CD8-positive, alpha-beta memory T cell (primary cell): ENCODE data around the gene LSAMP. TPM values are rescaled to one million over a fixed set of nuclear protein-coding genes. Genes with fewer than 3 reads are reported as not detected.
"Not testable (repeated sequence)": the region's sequence is repeated elsewhere in the genome, so short reads cannot be mapped to it uniquely, and the experiment has no call there.

Experiments used
- CTCF ChIA-PET: fragments of 350-600 bp; sonication (Branson Sonifier 250); formaldehyde crosslinking; loops from one replicate; lab custom pipeline; 2021; ENCODE audit warnings: antibody characterized with exemption; lab: Charles Lee
- POLR2A ChIA-PET: fragments of 350-600 bp; sonication (Branson Sonifier 250); formaldehyde crosslinking; loops from one replicate; lab custom pipeline; 2021; ENCODE audit warnings: antibody characterized with exemption; lab: Charles Lee
- DNase-seq, 5 donors: peaks; one replicate each; pipeline versions ENCODE4 v3.0.0 to v3.0.0-alpha.2; 2020 to 2022; ENCODE audit warnings: mixed read lengths in 1 of 5
- H3K27ac ChIP-seq: one replicate; pipeline ENCODE4 v1.7.0; 2013; ENCODE audit warnings: low read depth, mild to moderate bottlenecking, low read length, moderate library complexity
- H3K27me3 ChIP-seq: 2 replicates; pipeline ENCODE4 v1.7.0; 2013; ENCODE audit warnings: low read length, mild to moderate bottlenecking; ENCODE audit not compliant: insufficient read depth, poor library complexity, severe bottlenecking
- H3K36me3 ChIP-seq: 2 replicates; pipeline ENCODE4 v1.7.0; 2013; ENCODE audit warnings: mild to moderate bottlenecking, low read length, moderate library complexity; ENCODE audit not compliant: insufficient read depth
- H3K4me1 ChIP-seq: 2 replicates; pipeline ENCODE4 v1.7.0; 2013; ENCODE audit warnings: mild to moderate bottlenecking, low read length, moderate library complexity; ENCODE audit not compliant: insufficient read depth
- H3K4me3 ChIP-seq: 2 replicates; pipeline ENCODE4 v1.7.0; 2013; ENCODE audit warnings: mild to moderate bottlenecking, low read length
- H3K9me3 ChIP-seq: 2 replicates; pipeline ENCODE4 v1.7.0; 2013; ENCODE audit warnings: mild to moderate bottlenecking, low read length
- H3K27ac Mint-ChIP-seq, 8 donors: one replicate each; pipeline ENCODE4 v1.8.0; 2020 to 2021; ENCODE audit warnings: mixed read lengths in 8 of 8, mild to moderate bottlenecking in 6 of 8, inconsistent platforms in 3 of 8, moderate library complexity in 3 of 8
- H3K27me3 Mint-ChIP-seq, 2 donors: one replicate each; pipeline ENCODE4 v1.8.0; 2020 to 2021; ENCODE audit warnings: mixed read lengths in 2 of 2, mild to moderate bottlenecking in 1 of 2, moderate library complexity in 1 of 2
- H3K36me3 Mint-ChIP-seq, 3 donors: one replicate each; pipeline ENCODE4 v1.8.0; 2020 to 2021; ENCODE audit warnings: mixed read lengths in 3 of 3, inconsistent platforms in 1 of 3, mild to moderate bottlenecking in 1 of 3
- H3K4me1 Mint-ChIP-seq, 3 donors: one replicate each; pipeline ENCODE4 v1.8.0; 2020 to 2021; ENCODE audit warnings: mixed read lengths in 3 of 3, inconsistent platforms in 1 of 3, mild to moderate bottlenecking in 1 of 3
- H3K4me3 Mint-ChIP-seq, 7 donors: one replicate each; pipeline ENCODE4 v1.8.0; 2020 to 2021; ENCODE audit warnings: mixed read lengths in 7 of 7, mild to moderate bottlenecking in 6 of 7, moderate library complexity in 4 of 7, inconsistent platforms in 2 of 7
- H3K9me3 Mint-ChIP-seq, 5 donors: one replicate each; pipeline ENCODE4 v1.8.0; 2020 to 2022; ENCODE audit warnings: mixed read lengths in 5 of 5, mild to moderate bottlenecking in 3 of 5, moderate library complexity in 2 of 5, inconsistent platforms in 1 of 5
- polyA plus RNA-seq: library from polyadenylated mRNA; unstranded; fragments of 300-500 nt; fragmentation: Illumina TruSeq; gene quantifications from one replicate; pipeline ENCODE4 v1.2.3, GENCODE V29; 2021
- total RNA-seq, 2 experiments: library from RNA; stranded (reverse); gene quantifications; one replicate each; pipeline ENCODE4 v1.2.3, GENCODE V29; 2021

Gene LSAMP
- total and polyA plus RNA-seq, 3 experiments from 2014 or later: not detected

DNA sequence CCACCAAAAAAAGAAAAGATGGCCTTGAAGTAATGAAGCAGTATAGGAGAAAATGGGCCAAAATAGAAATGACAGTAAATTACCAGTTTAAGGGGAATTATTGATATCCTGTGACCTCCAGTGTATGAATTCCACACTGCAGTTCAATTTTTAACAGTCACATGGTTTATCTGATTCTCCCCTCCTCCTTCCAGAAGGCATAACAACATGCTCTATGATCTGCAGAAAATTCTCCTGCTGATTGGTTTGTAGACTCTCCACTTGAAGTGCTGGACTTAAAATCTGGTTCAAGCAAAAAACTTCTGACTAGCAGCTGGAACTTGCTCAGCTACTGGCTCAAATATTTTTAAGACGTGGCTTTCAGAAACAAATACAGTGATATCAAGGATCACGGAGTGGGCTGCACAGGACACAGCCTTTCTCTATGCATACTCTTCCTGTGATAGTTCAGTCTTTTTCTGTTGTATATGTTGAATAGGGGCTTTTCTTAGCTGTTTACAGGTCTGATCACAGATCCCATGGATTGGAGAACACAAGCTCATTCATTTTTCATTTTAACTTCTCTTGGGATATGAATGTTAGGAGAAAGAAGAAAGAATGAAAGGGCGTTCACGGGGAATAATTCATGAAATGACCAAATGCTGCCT, 211.5 kb downstream of the LSAMP start:
- Mint-ChIP-seq H3K27me3 (no peaks in the 10 kb centered on the region), H3K4me1 (no peaks in the 10 kb centered on the region), H3K36me3 (no peaks in the 10 kb centered on the region), H3K9me3 (peaks cover 0 to 3% (median 2%) of the 10 kb centered on the region in 5 donors), H3K27ac (no peak overlapping the region), H3K4me3 (no peak overlapping the region)
- ChIA-PET POLR2A (no interaction called here), CTCF (no interaction called here)
- Histone ChIP-seq H3K4me3 (no peak overlapping the region), H3K4me1 (no peaks in the 10 kb centered on the region), H3K36me3 (no peaks in the 10 kb centered on the region), H3K9me3 (no peaks in the 10 kb centered on the region), H3K27me3 (no peaks in the 10 kb centered on the region), H3K27ac (no peak overlapping the region)
- DNase-seq: no peak

DNA sequence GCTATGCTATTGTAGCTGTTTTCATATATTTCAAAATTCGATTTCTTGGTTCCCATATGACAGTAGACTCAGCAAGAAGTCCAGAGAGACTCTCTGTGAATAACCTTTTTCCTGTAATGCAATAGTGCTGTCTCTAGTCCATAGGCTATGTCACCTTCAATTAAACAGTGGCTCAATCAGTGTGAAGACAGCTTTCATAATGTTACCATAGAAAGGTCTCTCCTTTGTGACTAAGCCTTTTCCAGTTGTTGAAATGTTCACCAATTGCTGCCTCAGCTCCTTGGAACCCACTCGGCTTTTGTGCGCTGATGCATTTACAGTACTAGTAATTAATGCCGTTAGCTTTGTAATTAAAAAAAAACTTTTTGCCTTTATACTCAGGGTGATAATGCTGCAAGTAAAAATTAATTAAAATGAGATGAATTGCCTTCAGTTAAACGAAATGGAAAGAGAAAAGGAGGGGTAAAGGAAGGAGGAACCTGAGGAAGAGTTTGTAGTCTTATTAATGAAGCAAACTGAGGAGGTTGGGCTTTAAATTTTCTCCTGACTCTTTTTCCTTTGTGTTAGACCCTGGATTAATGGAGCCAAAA, 214.8 kb downstream of the LSAMP start:
- Mint-ChIP-seq H3K4me3 (no peak overlapping the region), H3K4me1 (no peaks in the 10 kb centered on the region), H3K36me3 (no peaks in the 10 kb centered on the region), H3K27ac (no peak overlapping the region), H3K9me3 (peaks cover 0 to 9% (median 3%) of the 10 kb centered on the region in 5 donors), H3K27me3 (no peaks in the 10 kb centered on the region)
- H3K9me3 ChIP-seq: no peaks in the 10 kb centered on the region
- no peak overlapping the region for H3K27ac ChIP-seq
- H3K27me3 ChIP-seq: no peaks in the 10 kb centered on the region
- no peak for DNase-seq
- H3K4me1 ChIP-seq: no peaks in the 10 kb centered on the region
- POLR2A ChIA-PET: no interaction called here
- CTCF ChIA-PET: no interaction called here
- no peak overlapping the region for H3K4me3 ChIP-seq
- no peaks in the 10 kb centered on the region for H3K36me3 ChIP-seq

DNA sequence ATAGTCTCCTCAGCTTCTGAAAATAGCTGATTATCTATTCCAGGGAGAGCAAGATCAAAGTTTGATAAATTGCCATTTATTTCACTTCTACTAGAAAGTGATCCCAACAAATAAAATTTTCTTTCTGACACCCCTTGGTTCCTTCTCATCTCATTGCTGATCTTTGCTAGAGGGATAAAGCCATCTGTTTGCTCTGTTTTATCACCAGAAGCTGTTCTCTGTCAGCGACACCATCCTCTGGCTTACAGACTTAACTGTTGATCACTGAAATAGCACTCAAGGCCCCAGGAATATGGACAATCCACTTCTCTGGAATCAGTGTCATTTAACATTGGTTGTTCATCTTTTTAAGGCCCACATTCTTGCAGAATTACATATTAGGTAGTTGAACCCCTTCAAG, 219.0 kb downstream of the LSAMP start:
- Mint-ChIP-seq H3K36me3 (no peaks in the 10 kb centered on the region), H3K4me3 (no peak overlapping the region), H3K9me3 (peaks cover 2 to 13% (median 2%) of the 10 kb centered on the region in 5 donors), H3K27me3 (no peaks in the 10 kb centered on the region), H3K4me1 (no peaks in the 10 kb centered on the region), H3K27ac (no peak overlapping the region)
- H3K4me3 ChIP-seq: no peak overlapping the region
- no peaks in the 10 kb centered on the region for H3K36me3 ChIP-seq
- CTCF ChIA-PET: no interaction called here
- POLR2A ChIA-PET: no interaction called here
- no peaks in the 10 kb centered on the region for H3K4me1 ChIP-seq
- DNase-seq: no peak
- no peaks in the 10 kb centered on the region for H3K9me3 ChIP-seq
- H3K27me3 ChIP-seq: no peaks in the 10 kb centered on the region
- no peak overlapping the region for H3K27ac ChIP-seq

DNA sequence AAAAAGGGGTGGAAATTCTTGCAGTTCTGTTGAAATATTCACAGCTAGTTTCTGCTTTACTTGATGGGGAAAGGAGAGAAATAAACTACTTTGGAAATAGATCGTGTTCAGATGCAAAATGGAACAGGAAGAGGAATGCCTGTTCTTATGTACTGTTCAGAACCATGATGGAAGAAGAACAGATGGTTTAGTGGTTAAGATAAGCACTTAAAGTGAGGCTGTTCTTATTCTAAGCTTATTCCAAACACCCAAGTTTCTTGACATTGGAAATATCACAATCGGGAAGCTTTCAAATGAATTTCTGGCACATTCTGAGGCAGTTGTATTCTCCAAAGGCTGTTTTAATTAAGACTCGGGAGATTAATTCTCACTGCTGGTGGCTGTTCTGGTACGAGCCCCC, 228.5 kb downstream of the LSAMP start:
- Histone ChIP-seq H3K36me3 (no peaks in the 10 kb centered on the region), H3K9me3 (no peaks in the 10 kb centered on the region), H3K27me3 (no peaks in the 10 kb centered on the region), H3K27ac (no peak overlapping the region), H3K4me3 (no peak overlapping the region), H3K4me1 (no peaks in the 10 kb centered on the region)
- Mint-ChIP-seq H3K36me3 (no peaks in the 10 kb centered on the region), H3K9me3 (peaks cover 0 to 21% (median 5%) of the 10 kb centered on the region in 5 donors), H3K27me3 (no peaks in the 10 kb centered on the region), H3K27ac (no peak overlapping the region), H3K4me3 (no peak overlapping the region), H3K4me1 (no peaks in the 10 kb centered on the region)
- ChIA-PET POLR2A (no interaction called here), CTCF (no interaction called here)
- DNase-seq: no peak

DNA sequence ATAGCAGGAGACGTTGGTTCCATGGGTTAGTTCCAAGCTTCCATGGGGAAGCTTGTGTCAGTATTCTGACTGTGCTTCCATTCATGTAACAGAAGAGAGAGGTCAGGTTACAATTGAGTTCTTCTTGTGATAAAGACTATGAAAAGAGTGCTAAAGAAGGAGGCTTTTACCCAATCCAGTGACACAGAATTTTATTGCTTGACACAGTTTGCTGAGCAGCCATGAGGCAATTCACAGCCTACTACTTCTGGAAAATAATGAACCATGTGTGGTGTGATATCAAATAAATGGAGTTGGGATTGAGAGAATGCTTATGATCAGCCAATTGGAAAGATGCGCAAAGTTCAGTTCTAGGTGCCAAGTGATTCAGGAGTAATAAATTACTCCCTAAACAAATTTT, 233.4 kb downstream of the LSAMP start:
- H3K4me1 Mint-ChIP-seq: no peaks in the 10 kb centered on the region
- H3K4me3 Mint-ChIP-seq: no peak overlapping the region
- no peaks in the 10 kb centered on the region for H3K4me1 ChIP-seq
- H3K9me3 ChIP-seq: no peaks in the 10 kb centered on the region
- no peaks in the 10 kb centered on the region for H3K36me3 Mint-ChIP-seq
- no peaks in the 10 kb centered on the region for H3K27me3 ChIP-seq
- H3K27ac Mint-ChIP-seq: no peak overlapping the region
- no peak for DNase-seq
- H3K4me3 ChIP-seq: no peak overlapping the region
- no peaks in the 10 kb centered on the region for H3K27me3 Mint-ChIP-seq
- no peaks in the 10 kb centered on the region for H3K36me3 ChIP-seq
- CTCF ChIA-PET: no interaction called here
- peaks cover 4 to 9% (median 4%) of the 10 kb centered on the region in 5 donors for H3K9me3 Mint-ChIP-seq
- POLR2A ChIA-PET: no interaction called here
- H3K27ac ChIP-seq: no peak overlapping the region

DNA sequence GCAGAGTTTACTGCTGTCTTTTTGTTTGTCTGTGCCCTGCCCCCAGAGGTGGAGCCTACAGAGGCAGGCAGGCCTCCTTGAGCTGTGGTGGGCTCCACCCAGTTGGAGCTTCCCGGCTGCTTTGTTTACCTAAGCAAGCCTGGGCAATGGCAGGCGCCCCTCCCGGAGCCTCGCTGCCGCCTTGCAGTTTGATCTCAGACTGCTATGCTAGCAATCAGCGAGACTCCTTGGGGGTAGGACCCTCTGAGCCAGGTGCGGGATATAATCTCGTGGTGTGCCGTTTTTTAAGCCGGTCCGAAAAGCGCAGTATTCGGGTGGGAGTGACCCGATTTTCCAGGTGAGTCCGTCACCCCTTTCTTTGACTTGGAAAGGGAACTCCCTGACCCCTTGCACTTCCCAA, 236.5 kb downstream of the LSAMP start:
- POLR2A ChIA-PET, H3K27ac ChIP-seq, H3K36me3 Mint-ChIP-seq, H3K9me3 Mint-ChIP-seq, H3K27ac Mint-ChIP-seq, H3K9me3 ChIP-seq, H3K4me1 Mint-ChIP-seq, H3K27me3 ChIP-seq, H3K4me3 Mint-ChIP-seq, CTCF ChIA-PET, DNase-seq, H3K36me3 ChIP-seq, H3K27me3 Mint-ChIP-seq, H3K4me1 ChIP-seq, H3K4me3 ChIP-seq: not testable (repeated sequence)

DNA sequence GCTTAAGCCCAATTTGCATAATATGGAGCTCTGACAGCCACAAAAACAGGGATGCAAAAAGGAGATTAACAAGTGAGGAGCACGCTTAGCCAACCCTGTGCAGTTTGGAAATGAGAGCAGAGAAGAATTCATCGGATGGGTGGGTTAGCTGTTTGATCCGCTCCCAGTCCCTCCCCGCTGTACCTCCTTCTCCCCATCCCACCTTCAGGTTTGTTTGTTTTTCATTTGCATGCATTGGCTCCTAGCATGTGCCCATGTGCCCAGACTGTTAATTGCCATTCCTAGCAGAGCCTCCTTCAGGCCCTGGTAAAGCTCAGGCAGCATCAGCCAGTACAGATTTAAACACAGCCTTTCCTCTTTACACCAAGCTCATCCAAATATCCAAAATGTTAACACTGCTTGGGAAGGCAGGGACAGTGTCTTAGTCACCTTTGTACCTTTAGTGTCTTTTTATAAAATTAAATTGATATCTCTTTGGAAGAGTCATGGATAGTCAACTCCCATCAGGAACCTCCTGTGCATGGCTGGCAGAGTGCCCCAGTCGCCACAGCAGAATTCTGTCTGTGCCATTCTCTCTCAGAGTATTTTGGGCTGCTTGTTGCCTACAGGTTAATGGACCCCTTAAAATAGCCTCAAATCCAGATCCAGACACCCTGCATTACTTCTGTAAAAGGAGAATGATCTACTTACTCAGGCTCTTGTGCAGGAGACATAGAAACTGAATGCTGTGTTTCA, 244.2 kb downstream of the LSAMP start:
- no peak for DNase-seq
- Mint-ChIP-seq H3K27ac (no peak overlapping the region), H3K36me3 (no peaks in the 10 kb centered on the region), H3K9me3 (peaks cover 0 to 4% (median 0%) of the 10 kb centered on the region in 5 donors), H3K4me1 (no peaks in the 10 kb centered on the region), H3K27me3 (no peaks in the 10 kb centered on the region), H3K4me3 (no peak overlapping the region)
- Histone ChIP-seq H3K36me3 (no peaks in the 10 kb centered on the region), H3K27me3 (no peaks in the 10 kb centered on the region), H3K4me3 (no peak overlapping the region), H3K27ac (no peak overlapping the region), H3K9me3 (no peaks in the 10 kb centered on the region), H3K4me1 (no peaks in the 10 kb centered on the region)
- ChIA-PET CTCF (no interaction called here), POLR2A (no interaction called here)

DNA sequence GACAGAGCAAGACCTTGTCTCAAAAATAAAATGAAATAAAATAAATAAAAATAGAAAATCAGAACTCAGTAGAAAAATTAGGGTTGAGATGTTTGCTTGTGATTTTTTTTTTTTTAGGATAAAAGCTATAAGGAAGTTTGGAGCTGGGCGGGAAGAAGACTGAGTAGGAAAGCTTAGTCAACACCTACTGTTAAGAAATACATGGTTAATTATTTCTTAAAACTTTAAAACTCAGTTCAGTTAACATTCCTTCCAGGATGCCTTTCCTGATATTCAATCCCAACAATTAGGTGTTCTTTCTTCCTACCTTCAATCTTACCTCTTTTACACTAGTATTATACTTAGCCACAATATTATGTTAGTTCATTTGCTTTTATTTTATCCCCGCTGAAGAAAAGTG, 246.2 kb downstream of the LSAMP start:
- Mint-ChIP-seq H3K27me3 (no peaks in the 10 kb centered on the region), H3K4me1 (no peaks in the 10 kb centered on the region), H3K27ac (no peak overlapping the region), H3K9me3 (peaks cover under 1 to 6% (median under 1%) of the 10 kb centered on the region in 5 donors), H3K36me3 (no peaks in the 10 kb centered on the region), H3K4me3 (no peak overlapping the region)
- H3K4me1 ChIP-seq: no peaks in the 10 kb centered on the region
- ChIA-PET CTCF (no interaction called here), POLR2A (no interaction called here)
- no peaks in the 10 kb centered on the region for H3K36me3 ChIP-seq
- H3K4me3 ChIP-seq: no peak overlapping the region
- H3K27me3 ChIP-seq: no peaks in the 10 kb centered on the region
- DNase-seq: no peak
- no peaks in the 10 kb centered on the region for H3K9me3 ChIP-seq
- no peak overlapping the region for H3K27ac ChIP-seq
